Measurements from ENCODE around the gene CPT1B. TPM values are rescaled to one million over a fixed set of nuclear protein-coding genes. Genes with fewer than 3 reads are reported as not detected.

The CPT1B gene
- total RNA-seq, 6 donors from 2014 or later = 7.3 to 54.5 (median 19.4) TPM

GRCh38 chr22:50604256-50605001, 26.2 kb upstream of the CPT1B start:
- DNase-seq = peak in 1 of 2 donors; percentile 82
- ATAC-seq (ENCODE audit: low FRiP score in 2 of 2) = no peak
- Histone ChIP-seq H3K27me3 (peaks cover 0 to 44% (median 26%) of the 10 kb centered on the region in 4 donors), H3K27ac (no peak overlapping the region), H3K36me3 (no peaks in the 10 kb centered on the region), H3K4me1 (peaks cover 11 to 19% (median 14%) of the 10 kb centered on the region in 4 donors), H3K9me3 (no peaks in the 10 kb centered on the region), H3K4me3 (no peak overlapping the region)
- no peak for TF ChIP-seq POLR2A (IDR thresholded peaks at IDR 0.05)
- TF ChIP-seq EP300 (IDR thresholded peaks at IDR 0.05) = no peak
- TF ChIP-seq POLR2AphosphoS5 (IDR thresholded peaks at IDR 0.05) = no peak
- TF ChIP-seq CTCF (IDR thresholded peaks at IDR 0.05) = no peak
- WGBS, 2 donors = 72 to 76% methylated on average over 56 to 70 of the region's 103 CpGs

GRCh38 chr22:50603511-50604255, 25.5 kb upstream of the CPT1B start:
- TF ChIP-seq EP300 (IDR thresholded peaks at IDR 0.05) = no peak
- no peaks in the 10 kb centered on the region for H3K9me3 ChIP-seq
- H3K27ac ChIP-seq = no peak overlapping the region
- DNase-seq (peak in 1 of 2 donors; percentile 84), ATAC-seq (ENCODE audit: low FRiP score in 2 of 2) (no peak)
- no peaks in the 10 kb centered on the region for H3K36me3 ChIP-seq
- H3K4me3 ChIP-seq = no peak overlapping the region
- WGBS, 2 donors = 18% methylated on average over 47 of the region's 70 CpGs; no CpG with 5 or more reads in 1 of the 2 donors
- peaks cover 0 to 44% (median 26%) of the 10 kb centered on the region in 4 donors for H3K27me3 ChIP-seq
- H3K4me1 ChIP-seq = peaks cover 11 to 19% (median 14%) of the 10 kb centered on the region in 4 donors

GRCh38 chr22:50602338-50602700, 24.1 kb upstream of the CPT1B start:
- Histone ChIP-seq H3K4me1 (peaks cover 11 to 19% (median 14%) of the 10 kb centered on the region in 4 donors), H3K9me3 (no peaks in the 10 kb centered on the region), H3K4me3 (no peak overlapping the region), H3K27ac (no peak overlapping the region), H3K36me3 (no peaks in the 10 kb centered on the region), H3K27me3 (peaks cover 0 to 44% (median 26%) of the 10 kb centered on the region in 4 donors)
- no peak for DNase-seq
- no peak for TF ChIP-seq EP300 (IDR thresholded peaks at IDR 0.05)
- TF ChIP-seq POLR2AphosphoS5 (IDR thresholded peaks at IDR 0.05) = no peak
- ATAC-seq (ENCODE audit: low FRiP score in 2 of 2) = no peak
- WGBS, 2 donors = 26 to 27% methylated on average over 2 of the region's 2 CpGs

GRCh38 chr22:50601669-50602337, 23.6 kb upstream of the CPT1B start:
- no peak overlapping the region for H3K4me3 ChIP-seq
- TF ChIP-seq POLR2AphosphoS5 (IDR thresholded peaks at IDR 0.05) (no peak), CTCF (IDR thresholded peaks at IDR 0.05) (no peak), POLR2A (IDR thresholded peaks at IDR 0.05) (no peak), EP300 (IDR thresholded peaks at IDR 0.05) (no peak)
- peaks cover 11 to 19% (median 14%) of the 10 kb centered on the region in 4 donors for H3K4me1 ChIP-seq
- no peaks in the 10 kb centered on the region for H3K36me3 ChIP-seq
- H3K9me3 ChIP-seq = no peaks in the 10 kb centered on the region
- ATAC-seq (ENCODE audit: low FRiP score in 2 of 2) = no peak
- DNase-seq = no peak
- H3K27ac ChIP-seq = no peak overlapping the region
- peaks cover 0 to 44% (median 26%) of the 10 kb centered on the region in 4 donors for H3K27me3 ChIP-seq
- WGBS, 2 donors = 57 to 59% methylated on average over 11 to 12 of the region's 12 CpGs

GRCh38 chr22:50600967-50601668, 22.9 kb upstream of the CPT1B start:
- 21 to 50% methylated on average over 2 to 26 of the region's 52 CpGs for WGBS, 2 donors
- H3K4me1 ChIP-seq = peaks cover 11 to 19% (median 14%) of the 10 kb centered on the region in 4 donors
- TF ChIP-seq POLR2A (IDR thresholded peaks at IDR 0.05) (no peak), CTCF (IDR thresholded peaks at IDR 0.05) (no peak), POLR2AphosphoS5 (IDR thresholded peaks at IDR 0.05) (no peak), EP300 (IDR thresholded peaks at IDR 0.05) (no peak)
- H3K36me3 ChIP-seq = no peaks in the 10 kb centered on the region
- DNase-seq = peak in 1 of 2 donors; percentile 81
- H3K27me3 ChIP-seq = peaks cover 0 to 44% (median 26%) of the 10 kb centered on the region in 4 donors
- H3K9me3 ChIP-seq = no peaks in the 10 kb centered on the region
- peak overlapping the region in 3 of 4 donors; percentile 48 to 56 (median 55) for H3K4me3 ChIP-seq
- H3K27ac ChIP-seq = no peak overlapping the region
- no peak for ATAC-seq (ENCODE audit: low FRiP score in 2 of 2)
